HepG2 (cell line): ENCODE measurements around the gene GTF2A1. TPM values are rescaled to one million over a fixed set of nuclear protein-coding genes. Genes with fewer than 3 reads are reported as not detected.

Experiments used
- ATAC-seq: fragments of 200-7000 bp; cut with Tn5 transposase; 3 replicates; pipeline ENCODE4 v1.9.1; 2020; ENCODE audit warnings: mild to moderate bottlenecking, moderate library complexity
- BruUV-seq: library from RNA; stranded (reverse); fragments of 400-500 nt; replicated peaks from 2 replicates; lab custom pipeline; 2021; lab: Mats Ljungman, UMichigan
- CTCF ChIA-PET: fragments of 300-600 bp; formaldehyde crosslinking; extraction: SDS; loops from one replicate; lab custom pipeline; 2021; ENCODE audit warnings: low total read pairs, inconsistent platforms, low intra/inter-chr PET ratio; lab: Yijun Ruan, JAX
- POLR2A ChIA-PET: fragments of 350-600 bp; sonication (Branson Sonifier 250); formaldehyde crosslinking; loops from one replicate; lab custom pipeline; 2020; ENCODE audit warnings: antibody characterized with exemption, inconsistent platforms; lab: Yijun Ruan, JAX
- DNase-seq: peaks from one replicate; pipeline ENCODE4 v3.0.0-alpha.2; 2015; ENCODE audit warnings: low spot score
- FAIRE-seq: peaks from 3 replicates; lab custom pipeline; 2011; peaks lifted over from hg19 to GRCh38; lab: Jason Lieb, UNC
- H2AFZ ChIP-seq: one replicate; pipeline ENCODE4 v1.6.1; 2011; ENCODE audit warnings: low read length, inconsistent platforms
- H3K27ac ChIP-seq: fragments of 300-600 bp; 3 replicates; pipeline ENCODE4 v1.8.0; 2011; ENCODE audit warnings: mixed run types, mild to moderate bottlenecking, mixed read lengths, low read length, inconsistent platforms; ENCODE audit not compliant: insufficient read depth; ENCODE audit errors: extremely low read length
- H3K27me3 ChIP-seq, 2 experiments: fragments of 200-600 bp in 1 of 2; 2 replicates in 1 of 2; 3 replicates in 1 of 2; pipeline versions ENCODE4 v1.6.0 to v1.8.0; 2011; ENCODE audit warnings: low read length in 2 of 2, mild to moderate bottlenecking in 2 of 2, moderate library complexity in 2 of 2, inconsistent platforms in 1 of 2; ENCODE audit not compliant: insufficient read depth in 2 of 2, control insufficient read depth in 1 of 2
- H3K36me3 ChIP-seq, 2 experiments: fragments of 200-600 bp in 1 of 2; replicated peaks in 1 of 2; 2 replicates in 1 of 2; 3 replicates in 1 of 2; pipeline versions ENCODE4 v1.5.1 to v1.8.0; 2011; ENCODE audit warnings: low read length in 2 of 2, inconsistent platforms in 1 of 2; ENCODE audit not compliant: insufficient read depth in 2 of 2, control insufficient read depth in 1 of 2
- H3K4me1 ChIP-seq: 2 replicates; pipeline ENCODE4 v1.5.1; 2012; ENCODE audit warnings: low read length, inconsistent platforms; ENCODE audit not compliant: insufficient read depth
- H3K4me2 ChIP-seq: 2 replicates; pipeline ENCODE4 v1.6.0; 2011; ENCODE audit warnings: low read depth, low read length, inconsistent platforms
- H3K4me3 ChIP-seq, 3 experiments: fragments of 200-600 bp in 1 of 3; sonication (generic), shearing (Covaris generic) in 1 of 3; replicated peaks in 1 of 3; 2 replicates each; pipeline ENCODE4 v1.5.1; 2011 to 2016; ENCODE audit warnings: low read length in 3 of 3, inconsistent platforms in 2 of 3, low read depth in 2 of 3, mild to moderate bottlenecking in 2 of 3, control low read depth in 1 of 3, mixed read lengths in 1 of 3; ENCODE audit not compliant: insufficient read depth in 1 of 3
- H3K79me2 ChIP-seq: one replicate; pipeline ENCODE4 v1.6.1; 2011; ENCODE audit warnings: low read length, inconsistent platforms; ENCODE audit not compliant: insufficient read depth
- H3K9ac ChIP-seq: 2 replicates; pipeline ENCODE4 v1.6.0; 2011; ENCODE audit warnings: mild to moderate bottlenecking, low read depth, low read length, inconsistent platforms; ENCODE audit not compliant: insufficient read depth
- H3K9me3 ChIP-seq: 2 replicates; pipeline ENCODE4 v1.5.1; 2012; ENCODE audit warnings: mild to moderate bottlenecking, low read length
- H4K20me1 ChIP-seq: 2 replicates; pipeline ENCODE4 v1.6.0; 2011; ENCODE audit warnings: inconsistent platforms, mild to moderate bottlenecking, low read length, moderate library complexity; ENCODE audit not compliant: insufficient read depth
- ASH2L ChIP-seq: fragments of 300-600, 200-600 bp; sonication (generic); IDR thresholded peaks from 2 replicates; pipeline ENCODE4 v1.7.0; 2017; ENCODE audit warnings: low read depth, mild to moderate bottlenecking, moderate library complexity, mixed read lengths, low read length; ENCODE audit not compliant: insufficient read length
- KAT2B ChIP-seq: fragments of 150-350 bp; IDR thresholded peaks from 2 replicates; pipeline ENCODE4 v1.6.1; 2014; ENCODE audit warnings: low read depth, low read length, borderline replicate concordance
- KLF6 ChIP-seq: IDR thresholded peaks from 2 replicates; pipeline ENCODE4 v1.8.0; 2016; ENCODE audit warnings: missing biosample characterization, missing genetic modification reagents
- NBN ChIP-seq: fragments of 450-650 bp; conservative IDR thresholded peaks from 2 replicates; pipeline ENCODE4 v1.6.1; 2017
- NR2C2 ChIP-seq: sonication (generic); formaldehyde crosslinking; IDR thresholded peaks from 2 replicates; pipeline ENCODE4 v1.4.0; 2020; ENCODE audit warnings: missing genetic modification reagents, mild to moderate bottlenecking, moderate library complexity, borderline replicate concordance
- PAF1 ChIP-seq: IDR thresholded peaks from 2 replicates; pipeline ENCODE4 v1.6.1; 2016; ENCODE audit warnings: missing genetic modification reagents, missing compliant biosample characterization
- RAD51 ChIP-seq: fragments of 450-650 bp; IDR thresholded peaks from 2 replicates; pipeline ENCODE4 v1.6.1; 2016; ENCODE audit warnings: borderline replicate concordance
- RFX5 ChIP-seq: IDR thresholded peaks from 2 replicates; pipeline ENCODE4 v1.6.1; 2011; ENCODE audit warnings: low read depth, low read length, improper control_type of control experiment
- ZEB1 ChIP-seq: IDR thresholded peaks from 2 replicates; pipeline ENCODE4 v1.6.1; 2012; ENCODE audit warnings: mild to moderate bottlenecking, low read depth, inconsistent platforms; ENCODE audit not compliant: insufficient replicate concordance
- ZFX ChIP-seq: sonication (generic); formaldehyde crosslinking; IDR thresholded peaks from 2 replicates; pipeline ENCODE4 v1.4.0; 2020; ENCODE audit warnings: mild to moderate bottlenecking, low read depth, missing genetic modification reagents, moderate library complexity
- ZNF317 ChIP-seq: sonication (generic); formaldehyde crosslinking; IDR thresholded peaks from 2 replicates; pipeline ENCODE4 v1.5.0; 2020; ENCODE audit warnings: mild to moderate bottlenecking, missing genetic modification reagents
- ZNF484 ChIP-seq: sonication (generic); formaldehyde crosslinking; IDR thresholded peaks from 2 replicates; pipeline ENCODE4 v1.5.1; 2020; ENCODE audit warnings: mild to moderate bottlenecking, low read depth, missing genetic modification reagents, borderline replicate concordance
- ZNF530 ChIP-seq: sonication (generic); formaldehyde crosslinking; IDR thresholded peaks from 2 replicates; pipeline ENCODE4 v1.5.0; 2020; ENCODE audit warnings: low read depth, mild to moderate bottlenecking, missing genetic modification reagents
- ZNF7 ChIP-seq: IDR thresholded peaks from 2 replicates; pipeline ENCODE4 v1.6.1; 2016; ENCODE audit warnings: missing biosample characterization, missing genetic modification reagents
- ZNF709 ChIP-seq: sonication (generic); formaldehyde crosslinking; IDR thresholded peaks from 2 replicates; pipeline ENCODE4 v1.5.0; 2020; ENCODE audit warnings: mild to moderate bottlenecking, missing genetic modification reagents
- ZNF75D ChIP-seq: sonication (generic); formaldehyde crosslinking; IDR thresholded peaks from 2 replicates; pipeline ENCODE4 v1.8.1; 2023; ENCODE audit warnings: missing genetic modification reagents, mild to moderate bottlenecking, borderline replicate concordance
- ZNF768 ChIP-seq: sonication (generic); formaldehyde crosslinking; IDR thresholded peaks from 2 replicates; pipeline ENCODE4 v1.4.0; 2020; ENCODE audit warnings: missing genetic modification reagents
- WGBS: methylation state at CpG from one replicate; pipeline ENCODE4 v1.1.6; 2017; ENCODE audit warnings: low lambda C conversion rate; 5-methylcytosine and 5-hydroxymethylcytosine counted together
- in situ Hi-C: cut with HindIII; loops from 2 replicates; pipeline ENCODE4 v1.10.0; 2017; ENCODE audit warnings: low pct_unique_long_range_greater_than_20kb; ENCODE audit not compliant: extremely low pct_ligation_motif_present
- intact Hi-C: fragments of 100-400 bp; cut with micrococcal nuclease; formaldehyde crosslinking; loops from one replicate; pipeline ENCODE4 v1.10.0; 2022; ENCODE audit not compliant: unreplicated experiment
- polyA plus RNA-seq, 8 experiments: library from polyadenylated mRNA; depleted of rRNA in 3 of 8; stranded (reverse) in 7 of 8; unstranded in 1 of 8; fragments of >200 nt; fragmentation: Illumina TruSeq in 4 of 8; extraction: Trizol in 4 of 8; gene quantifications; 2 replicates each; pipeline versions ENCODE4 v1.2.1 to v1.2.3, GENCODE V29; 2011 to 2016; ENCODE audit warnings: low read depth in 4 of 8, missing spikeins in 1 of 8, mixed read lengths in 1 of 8; ENCODE audit not compliant: insufficient read depth in 1 of 8
- total RNA-seq, 5 experiments: library from RNA; depleted of rRNA; stranded (reverse); fragments of >200 nt; fragmentation: Illumina TruSeq; extraction: Trizol; gene quantifications; 2 replicates each; pipeline ENCODE4 v1.2.3, GENCODE V29; 2016; ENCODE audit warnings: low read depth in 1 of 5
- TF ChIP-seq, protein P1 (sequence below): sonication (generic); formaldehyde crosslinking; IDR thresholded peaks from 2 replicates; pipeline ENCODE4 v1.5.0; 2020; ENCODE audit warnings: missing genetic modification reagents
- TF ChIP-seq, protein P2 (sequence below): sonication (generic); formaldehyde crosslinking; conservative IDR thresholded peaks from 2 replicates; pipeline ENCODE4 v1.4.0; 2020; ENCODE audit warnings: missing genetic modification reagents
- TF ChIP-seq, protein P3 (sequence below): sonication (generic); formaldehyde crosslinking; IDR thresholded peaks from 2 replicates; pipeline ENCODE4 v1.8.0; 2022; ENCODE audit warnings: missing genetic modification reagents, mild to moderate bottlenecking, moderate library complexity, borderline replicate concordance

Gene GTF2A1
- total and polyA plus RNA-seq, 2 of the 13 experiments (the other 11 are each of a cell fraction or from before 2014, with no cell fraction given): 14.9 to 17.5 TPM

DNA sequence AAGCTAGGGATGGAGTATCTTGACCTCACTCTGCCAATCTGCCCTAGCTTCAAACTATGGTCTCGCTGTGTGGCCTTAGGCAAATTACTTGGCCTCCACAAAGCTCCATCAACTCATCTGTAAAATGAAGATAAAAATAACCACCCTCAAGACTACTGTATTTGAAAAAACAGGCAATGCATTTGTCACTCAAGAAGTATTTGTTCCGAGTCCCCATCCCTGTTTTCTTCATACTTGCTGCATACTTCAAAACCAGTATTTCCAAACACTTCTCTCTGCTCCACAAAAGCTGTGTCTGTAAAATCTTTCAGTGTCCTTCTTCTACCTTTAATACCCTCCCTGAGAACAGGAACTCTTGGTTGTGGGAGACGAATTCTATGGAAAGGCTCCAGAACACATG, 47.9 kb downstream of the GTF2A1 start:
- DNase-seq: no peak
- no peak overlapping the region for H3K27ac ChIP-seq
- POLR2A ChIA-PET: interaction anchor here (1.9 kb wide), 1 partner anchor 46 kb away, joined by 5 read pairs; no protein-coding TSS in a partner anchor
- WGBS: 52% methylated on average over 3 of the region's 3 CpGs
- no peaks in the 10 kb centered on the region for H3K36me3 ChIP-seq
- no peak overlapping the region for H3K4me2 ChIP-seq
- no peaks in the 10 kb centered on the region for H3K27me3 ChIP-seq
- BruUV-seq: no TSS peak
- H4K20me1 ChIP-seq: no peaks in the 10 kb centered on the region
- FAIRE-seq: no peak
- CTCF ChIA-PET: no interaction called here
- intact Hi-C loops: no loop called here
- no peak overlapping the region for H3K4me3 ChIP-seq
- ATAC-seq: no peak
- no peak for TF ChIP-seq ZNF7 (CRISPR knock-in tag)
- TF ChIP-seq ZNF709 (CRISPR knock-in tag): no peak
- no peak for TF ChIP-seq ZEB1
- TF ChIP-seq, protein P1, sequence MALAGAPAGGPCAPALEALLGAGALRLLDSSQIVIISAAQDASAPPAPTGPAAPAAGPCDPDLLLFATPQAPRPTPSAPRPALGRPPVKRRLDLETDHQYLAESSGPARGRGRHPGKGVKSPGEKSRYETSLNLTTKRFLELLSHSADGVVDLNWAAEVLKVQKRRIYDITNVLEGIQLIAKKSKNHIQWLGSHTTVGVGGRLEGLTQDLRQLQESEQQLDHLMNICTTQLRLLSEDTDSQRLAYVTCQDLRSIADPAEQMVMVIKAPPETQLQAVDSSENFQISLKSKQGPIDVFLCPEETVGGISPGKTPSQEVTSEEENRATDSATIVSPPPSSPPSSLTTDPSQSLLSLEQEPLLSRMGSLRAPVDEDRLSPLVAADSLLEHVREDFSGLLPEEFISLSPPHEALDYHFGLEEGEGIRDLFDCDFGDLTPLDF (CRISPR knock-in tag): no peak
- no peak for TF ChIP-seq PAF1 (CRISPR knock-in tag)
- TF ChIP-seq KAT2B: no peak
- TF ChIP-seq, protein P2, sequence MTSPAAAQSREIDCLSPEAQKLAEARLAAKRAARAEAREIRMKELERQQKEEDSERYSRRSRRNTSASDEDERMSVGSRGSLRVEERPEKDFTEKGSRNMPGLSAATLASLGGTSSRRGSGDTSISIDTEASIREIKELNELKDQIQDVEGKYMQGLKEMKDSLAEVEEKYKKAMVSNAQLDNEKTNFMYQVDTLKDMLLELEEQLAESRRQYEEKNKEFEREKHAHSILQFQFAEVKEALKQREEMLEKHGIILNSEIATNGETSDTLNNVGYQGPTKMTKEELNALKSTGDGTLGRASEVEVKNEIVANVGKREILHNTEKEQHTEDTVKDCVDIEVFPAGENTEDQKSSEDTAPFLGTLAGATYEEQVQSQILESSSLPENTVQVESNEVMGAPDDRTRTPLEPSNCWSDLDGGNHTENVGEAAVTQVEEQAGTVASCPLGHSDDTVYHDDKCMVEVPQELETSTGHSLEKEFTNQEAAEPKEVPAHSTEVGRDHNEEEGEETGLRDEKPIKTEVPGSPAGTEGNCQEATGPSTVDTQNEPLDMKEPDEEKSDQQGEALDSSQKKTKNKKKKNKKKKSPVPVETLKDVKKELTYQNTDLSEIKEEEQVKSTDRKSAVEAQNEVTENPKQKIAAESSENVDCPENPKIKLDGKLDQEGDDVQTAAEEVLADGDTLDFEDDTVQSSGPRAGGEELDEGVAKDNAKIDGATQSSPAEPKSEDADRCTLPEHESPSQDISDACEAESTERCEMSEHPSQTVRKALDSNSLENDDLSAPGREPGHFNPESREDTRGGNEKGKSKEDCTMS: no peak
- TF ChIP-seq KLF6: no peak
- TF ChIP-seq ZNF75D (CRISPR knock-in tag): no peak
- TF ChIP-seq ZNF317 (CRISPR knock-in tag): no peak
- no peak for TF ChIP-seq RFX5
- no peak for TF ChIP-seq ASH2L
- TF ChIP-seq ZNF484 (CRISPR knock-in tag): no peak
- TF ChIP-seq, protein P3, sequence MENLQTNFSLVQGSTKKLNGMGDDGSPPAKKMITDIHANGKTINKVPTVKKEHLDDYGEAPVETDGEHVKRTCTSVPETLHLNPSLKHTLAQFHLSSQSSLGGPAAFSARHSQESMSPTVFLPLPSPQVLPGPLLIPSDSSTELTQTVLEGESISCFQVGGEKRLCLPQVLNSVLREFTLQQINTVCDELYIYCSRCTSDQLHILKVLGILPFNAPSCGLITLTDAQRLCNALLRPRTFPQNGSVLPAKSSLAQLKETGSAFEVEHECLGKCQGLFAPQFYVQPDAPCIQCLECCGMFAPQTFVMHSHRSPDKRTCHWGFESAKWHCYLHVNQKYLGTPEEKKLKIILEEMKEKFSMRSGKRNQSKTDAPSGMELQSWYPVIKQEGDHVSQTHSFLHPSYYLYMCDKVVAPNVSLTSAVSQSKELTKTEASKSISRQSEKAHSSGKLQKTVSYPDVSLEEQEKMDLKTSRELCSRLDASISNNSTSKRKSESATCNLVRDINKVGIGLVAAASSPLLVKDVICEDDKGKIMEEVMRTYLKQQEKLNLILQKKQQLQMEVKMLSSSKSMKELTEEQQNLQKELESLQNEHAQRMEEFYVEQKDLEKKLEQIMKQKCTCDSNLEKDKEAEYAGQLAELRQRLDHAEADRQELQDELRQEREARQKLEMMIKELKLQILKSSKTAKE (CRISPR knock-in tag): no peak
- TF ChIP-seq ZNF768 (CRISPR knock-in tag): no peak
- no peak for TF ChIP-seq RAD51
- TF ChIP-seq NBN: no peak
- TF ChIP-seq NR2C2 (CRISPR knock-in tag): no peak
- TF ChIP-seq ZFX (CRISPR knock-in tag): no peak
- TF ChIP-seq ZNF530 (CRISPR knock-in tag): no peak
- TF ChIP-seq, all 625 proteins: peak for 0
- Histone ChIP-seq H2AFZ (no peak overlapping the region), H3K9me3 (no peaks in the 10 kb centered on the region), H3K79me2 (no peaks in the 10 kb centered on the region), H3K9ac (no peak overlapping the region), H3K4me1 (peaks cover 16% of the 10 kb centered on the region)
- in situ Hi-C loops: no loop called here
